Omental fat pad (tissue), 4 donors: Measurements from ENCODE around the gene NFIB. TPM values are rescaled to one million over a fixed set of nuclear protein-coding genes. Genes with fewer than 3 reads are reported as not detected.

ENCODE experiments used
- ATAC-seq: fragments of 150-250 bp; one replicate; pipeline ENCODE4 v1.9.1; 2016; ENCODE audit warnings: mild to moderate bottlenecking, moderate library complexity; ENCODE audit not compliant: low FRiP score
- DNase-seq: peaks from one replicate; pipeline ENCODE4 v3.0.0-alpha.2; 2019; ENCODE audit warnings: low spot score
- CTCF ChIP-seq, 3 donors: fragments of 450-650 bp; IDR thresholded peaks; one replicate each; pipeline ENCODE4 v1.5.1; 2016 to 2017; ENCODE audit warnings: antibody characterized with exemption in 3 of 3, mild to moderate bottlenecking in 3 of 3, moderate library complexity in 2 of 3
- total RNA-seq, 4 donors: library from RNA; depleted of rRNA; stranded (reverse); fragments of >200 nt; gene quantifications; one replicate each; pipeline ENCODE4 v1.1.0, GENCODE V29; 2016

Gene NFIB
- total RNA-seq, 4 donors from 2014 or later = 55.1 to 265 (median 106) TPM

GRCh38 chr9:14326264-14326826 lies 12.4 kb upstream of the NFIB start:
- ATAC-seq (no peak), DNase-seq (no peak)
- TF ChIP-seq CTCF (IDR thresholded peaks at IDR 0.05) = no peak

GRCh38 chr9:14325147-14325546 lies 11.2 kb upstream of the NFIB start:
- DNase-seq (no peak), ATAC-seq (no peak)
- no peak for TF ChIP-seq CTCF (IDR thresholded peaks at IDR 0.05)

GRCh38 chr9:14323985-14324650 lies 10.2 kb upstream of the NFIB start:
- DNase-seq (no peak), ATAC-seq (no peak)
- TF ChIP-seq CTCF (IDR thresholded peaks at IDR 0.05) = no peak

- TF ChIP-seq CTCF (IDR thresholded peaks at IDR 0.05) = no peak
Observed at GRCh38 chr9:14323083-14323971, 9.4 kb upstream of the NFIB start.

GRCh38 chr9:14322211-14323082 lies 8.5 kb upstream of the NFIB start:
- DNase-seq (peak; percentile 61), ATAC-seq (peak; percentile 85)
- no peak for TF ChIP-seq CTCF (IDR thresholded peaks at IDR 0.05)

More at GRCh38 chr9:14323083-14323971, 9.4 kb upstream of the NFIB start:
- no peak for DNase-seq
- ATAC-seq = no peak

- TF ChIP-seq CTCF (IDR thresholded peaks at IDR 0.05) = no peak
- no peak for DNase-seq
- ATAC-seq = peak; percentile 19
Observed at GRCh38 chr9:14321517-14322130, 7.7 kb upstream of the NFIB start.
